ENCODE results near the gene MT1A. TPM values are rescaled to one million over a fixed set of nuclear protein-coding genes. Genes with fewer than 3 reads are reported as not detected.

MT1A gene
- total RNA-seq, 1 donor from 2014 or later = not detected

- DNase-seq (ENCODE audit: low read depth) (no peak), FAIRE-seq (no peak)
- Histone ChIP-seq H3K9me3 (ENCODE audit: insufficient read depth, low read depth, low read length) (peaks cover 3% of the 10 kb centered on the region), H3K4me1 (ENCODE audit: insufficient read depth, low read length) (peaks cover 14% of the 10 kb centered on the region), H3K79me2 (ENCODE audit: insufficient read depth, low read length) (no peaks in the 10 kb centered on the region), H3K4me3 (ENCODE audit: insufficient read depth, low read depth, low read length) (no peak overlapping the region), H3K9ac (ENCODE audit: low read length) (no peak overlapping the region), H3K36me3 (ENCODE audit: insufficient read depth, low read length) (no peaks in the 10 kb centered on the region), H4K20me1 (ENCODE audit: insufficient read depth, low read length) (no peaks in the 10 kb centered on the region), H2AFZ (ENCODE audit: low read depth, low read length) (no peak overlapping the region), H3K4me2 (ENCODE audit: low read length) (no peak overlapping the region), H3K27me3 (ENCODE audit: insufficient read depth, low read length) (no peaks in the 10 kb centered on the region), H3K27ac (ENCODE audit: low read depth, low read length) (no peak overlapping the region)
- Mint-ChIP-seq H3K36me3 (ENCODE audit: low read depth, unreplicated experiment) (peaks cover 3% of the 10 kb centered on the region), H3K27me3 (ENCODE audit: low read depth, unreplicated experiment) (peaks cover 43% of the 10 kb centered on the region), H3K4me1 (ENCODE audit: low read depth, unreplicated experiment) (peaks cover 3% of the 10 kb centered on the region), H3K27ac (ENCODE audit: unreplicated experiment) (no peak overlapping the region), H3K4me3 (ENCODE audit: unreplicated experiment) (no peak overlapping the region), H3K9me3 (ENCODE audit: unreplicated experiment) (peaks cover 18% of the 10 kb centered on the region)
- TF ChIP-seq EZH2 (IDR thresholded peaks at IDR 0.05; ENCODE audit: insufficient read depth, low read length) = no peak
Observed at GRCh38 chr16:56684256-56684925, 45.9 kb downstream of the MT1A start.

DNA sequence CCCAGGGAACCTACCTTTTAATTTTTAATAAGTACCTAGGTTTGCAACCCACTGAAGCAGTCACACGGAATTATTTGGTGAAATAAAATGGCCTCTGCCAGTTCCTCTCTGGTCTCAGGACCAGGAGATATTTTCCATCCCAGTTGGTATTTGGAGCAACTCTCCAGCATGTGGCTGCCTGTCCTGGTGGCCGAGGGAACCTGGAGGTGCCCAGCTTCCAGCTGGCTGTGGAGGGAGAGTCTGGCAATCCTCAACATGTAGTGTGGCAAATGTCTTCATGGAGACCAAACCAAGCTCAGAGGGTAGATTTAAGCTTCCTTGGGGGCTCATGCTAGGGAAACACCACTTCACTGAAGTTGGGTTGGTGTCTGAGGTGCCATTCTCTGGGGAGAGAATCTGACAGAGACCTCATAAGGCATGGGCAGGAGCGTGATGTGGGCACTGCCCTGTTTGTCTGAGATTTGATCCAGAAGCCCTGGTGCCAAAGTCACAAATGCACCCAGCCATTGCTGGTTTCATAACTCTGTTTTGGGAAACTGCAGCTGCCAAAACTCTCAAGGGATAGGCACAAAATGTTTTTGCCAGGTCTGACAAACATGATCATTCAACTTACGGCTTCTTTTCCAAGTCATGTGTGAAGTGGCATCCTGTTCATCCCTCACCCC lies 46.6 kb downstream of the MT1A start:
- H3K4me3 ChIP-seq (ENCODE audit: insufficient read depth, low read depth, low read length) = no peak overlapping the region
- no peak overlapping the region for H3K27ac Mint-ChIP-seq (ENCODE audit: unreplicated experiment)
- no peak overlapping the region for H2AFZ ChIP-seq (ENCODE audit: low read depth, low read length)
- no peak for DNase-seq (ENCODE audit: low read depth)
- no peaks in the 10 kb centered on the region for H4K20me1 ChIP-seq (ENCODE audit: insufficient read depth, low read length)
- H3K4me1 Mint-ChIP-seq (ENCODE audit: low read depth, unreplicated experiment) = peaks cover 3% of the 10 kb centered on the region
- H3K36me3 ChIP-seq (ENCODE audit: insufficient read depth, low read length) = no peaks in the 10 kb centered on the region
- TF ChIP-seq EZH2 (IDR thresholded peaks at IDR 0.05; ENCODE audit: insufficient read depth, low read length) = no peak
- TF ChIP-seq, protein P1, sequence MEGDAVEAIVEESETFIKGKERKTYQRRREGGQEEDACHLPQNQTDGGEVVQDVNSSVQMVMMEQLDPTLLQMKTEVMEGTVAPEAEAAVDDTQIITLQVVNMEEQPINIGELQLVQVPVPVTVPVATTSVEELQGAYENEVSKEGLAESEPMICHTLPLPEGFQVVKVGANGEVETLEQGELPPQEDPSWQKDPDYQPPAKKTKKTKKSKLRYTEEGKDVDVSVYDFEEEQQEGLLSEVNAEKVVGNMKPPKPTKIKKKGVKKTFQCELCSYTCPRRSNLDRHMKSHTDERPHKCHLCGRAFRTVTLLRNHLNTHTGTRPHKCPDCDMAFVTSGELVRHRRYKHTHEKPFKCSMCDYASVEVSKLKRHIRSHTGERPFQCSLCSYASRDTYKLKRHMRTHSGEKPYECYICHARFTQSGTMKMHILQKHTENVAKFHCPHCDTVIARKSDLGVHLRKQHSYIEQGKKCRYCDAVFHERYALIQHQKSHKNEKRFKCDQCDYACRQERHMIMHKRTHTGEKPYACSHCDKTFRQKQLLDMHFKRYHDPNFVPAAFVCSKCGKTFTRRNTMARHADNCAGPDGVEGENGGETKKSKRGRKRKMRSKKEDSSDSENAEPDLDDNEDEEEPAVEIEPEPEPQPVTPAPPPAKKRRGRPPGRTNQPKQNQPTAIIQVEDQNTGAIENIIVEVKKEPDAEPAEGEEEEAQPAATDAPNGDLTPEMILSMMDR (IDR thresholded peaks at IDR 0.05; ENCODE audit: insufficient read depth, low read depth, low read length) = no peak
- no peak overlapping the region for H3K9ac ChIP-seq (ENCODE audit: low read length)
- H3K4me1 ChIP-seq (ENCODE audit: insufficient read depth, low read length) = peaks cover 14% of the 10 kb centered on the region
- no peak for FAIRE-seq
- peaks cover 22% of the 10 kb centered on the region for H3K9me3 Mint-ChIP-seq (ENCODE audit: unreplicated experiment)
- peaks cover 3% of the 10 kb centered on the region for H3K9me3 ChIP-seq (ENCODE audit: insufficient read depth, low read depth, low read length)
- H3K4me3 Mint-ChIP-seq (ENCODE audit: unreplicated experiment) = no peak overlapping the region
- H3K79me2 ChIP-seq (ENCODE audit: insufficient read depth, low read length) = no peaks in the 10 kb centered on the region
- peaks cover 6% of the 10 kb centered on the region for H3K36me3 Mint-ChIP-seq (ENCODE audit: low read depth, unreplicated experiment)
- H3K27me3 ChIP-seq (ENCODE audit: insufficient read depth, low read length) = no peaks in the 10 kb centered on the region
- H3K27me3 Mint-ChIP-seq (ENCODE audit: low read depth, unreplicated experiment) = peaks cover 37% of the 10 kb centered on the region
- H3K27ac ChIP-seq (ENCODE audit: low read depth, low read length) = no peak overlapping the region
- H3K4me2 ChIP-seq (ENCODE audit: low read length) = no peak overlapping the region

GRCh38 chr16:56686758-56687157 lies 48.3 kb downstream of the MT1A start:
- H3K4me2 ChIP-seq (ENCODE audit: low read length) = no peak overlapping the region
- Mint-ChIP-seq H3K9me3 (ENCODE audit: unreplicated experiment) (peaks cover 21% of the 10 kb centered on the region), H3K4me3 (ENCODE audit: unreplicated experiment) (no peak overlapping the region), H3K27me3 (ENCODE audit: low read depth, unreplicated experiment) (peaks cover 32% of the 10 kb centered on the region), H3K27ac (ENCODE audit: unreplicated experiment) (no peak overlapping the region), H3K4me1 (ENCODE audit: low read depth, unreplicated experiment) (peaks cover 5% of the 10 kb centered on the region), H3K36me3 (ENCODE audit: low read depth, unreplicated experiment) (peaks cover 6% of the 10 kb centered on the region)
- TF ChIP-seq, protein P1 (IDR thresholded peaks at IDR 0.05; ENCODE audit: insufficient read depth, low read depth, low read length) = no peak
- no peak for TF ChIP-seq EZH2 (IDR thresholded peaks at IDR 0.05; ENCODE audit: insufficient read depth, low read length)
- no peaks in the 10 kb centered on the region for H3K36me3 ChIP-seq (ENCODE audit: insufficient read depth, low read length)
- H3K27ac ChIP-seq (ENCODE audit: low read depth, low read length) = no peak overlapping the region
- DNase-seq (ENCODE audit: low read depth) (no peak), FAIRE-seq (no peak)
- H3K79me2 ChIP-seq (ENCODE audit: insufficient read depth, low read length) = no peaks in the 10 kb centered on the region
- no peak overlapping the region for H3K4me3 ChIP-seq (ENCODE audit: insufficient read depth, low read depth, low read length)
- H3K9me3 ChIP-seq (ENCODE audit: insufficient read depth, low read depth, low read length) = peaks cover 3% of the 10 kb centered on the region
- H3K4me1 ChIP-seq (ENCODE audit: insufficient read depth, low read length) = peaks cover 11% of the 10 kb centered on the region
- H3K27me3 ChIP-seq (ENCODE audit: insufficient read depth, low read length) = no peaks in the 10 kb centered on the region
- H4K20me1 ChIP-seq (ENCODE audit: insufficient read depth, low read length) = no peaks in the 10 kb centered on the region
- H2AFZ ChIP-seq (ENCODE audit: low read depth, low read length) = no peak overlapping the region
- no peak overlapping the region for H3K9ac ChIP-seq (ENCODE audit: low read length)
